ENCODE results near the gene P2RY1. TPM values are rescaled to one million over a fixed set of nuclear protein-coding genes. Genes with fewer than 3 reads are reported as not detected.
"Not testable (repeated sequence)": the region's sequence is repeated elsewhere in the genome, so short reads cannot be mapped to it uniquely, and the experiment has no call there.

Gene P2RY1
- total RNA-seq, 1 donor, result 7.8 TPM

- peak in 2 of 3 donors; percentile 15 to 39 for DNase-seq (ENCODE audit: low read depth in 2 of 3, low spot score in 2 of 3)
These were observed 721 bp downstream of the P2RY1 start for GRCh38 chr3:152835601-152836102.

GRCh38 chr3:152836269-152836668 is 1.3 kb downstream of the P2RY1 start:
- no peak for DNase-seq (ENCODE audit: low read depth in 2 of 3, low spot score in 2 of 3)

- no peak for DNase-seq (ENCODE audit: low read depth in 2 of 3, low spot score in 2 of 3)
These were observed 4.6 kb downstream of the P2RY1 start for GRCh38 chr3:152839511-152839910.

GRCh38 chr3:152841131-152841530 is 6.2 kb downstream of the P2RY1 start:
- no peak for DNase-seq (ENCODE audit: low read depth in 2 of 3, low spot score in 2 of 3)

GRCh38 chr3:152842413-152842812 is 7.5 kb downstream of the P2RY1 start:
- DNase-seq (ENCODE audit: low read depth in 2 of 3, low spot score in 2 of 3), result no peak

GRCh38 chr3:152843955-152844354 is 9.0 kb downstream of the P2RY1 start:
- no peak for DNase-seq (ENCODE audit: low read depth in 2 of 3, low spot score in 2 of 3)

GRCh38 chr3:152846572-152847202 is 11.8 kb downstream of the P2RY1 start:
- DNase-seq (ENCODE audit: low read depth in 2 of 3, low spot score in 2 of 3), result not testable (repeated sequence)

- not testable (repeated sequence) for DNase-seq (ENCODE audit: low read depth in 2 of 3, low spot score in 2 of 3)
These were observed 12.7 kb downstream of the P2RY1 start for GRCh38 chr3:152847599-152847998.

- no peak for DNase-seq (ENCODE audit: low read depth in 2 of 3, low spot score in 2 of 3)
These were observed 15.2 kb downstream of the P2RY1 start for GRCh38 chr3:152849996-152850578.

GRCh38 chr3:152853196-152853595 is 18.3 kb downstream of the P2RY1 start:
- no peak for DNase-seq (ENCODE audit: low read depth in 2 of 3, low spot score in 2 of 3)

- DNase-seq (ENCODE audit: low read depth in 2 of 3, low spot score in 2 of 3), result no peak
These were observed 22.2 kb downstream of the P2RY1 start for GRCh38 chr3:152857082-152857481.

- DNase-seq (ENCODE audit: low read depth in 2 of 3, low spot score in 2 of 3), result no peak
These were observed 23.4 kb downstream of the P2RY1 start for GRCh38 chr3:152858170-152858800.

- no peak for DNase-seq (ENCODE audit: low read depth in 2 of 3, low spot score in 2 of 3)
These were observed 25.8 kb downstream of the P2RY1 start for GRCh38 chr3:152860736-152861135.

- peak in 1 of 3 donors; percentile 14 for DNase-seq (ENCODE audit: low read depth in 2 of 3, low spot score in 2 of 3)
These were observed 30.8 kb downstream of the P2RY1 start for GRCh38 chr3:152865668-152866245.

GRCh38 chr3:152870027-152870426 is 35.1 kb downstream of the P2RY1 start:
- DNase-seq (ENCODE audit: low read depth in 2 of 3, low spot score in 2 of 3), result peak in 1 of 3 donors; percentile 7

- DNase-seq (ENCODE audit: low read depth in 2 of 3, low spot score in 2 of 3), result not testable (repeated sequence)
These were observed 38.4 kb downstream of the P2RY1 start for GRCh38 chr3:152873314-152873713.

- DNase-seq (ENCODE audit: low read depth in 2 of 3, low spot score in 2 of 3), result no peak
These were observed 40.2 kb downstream of the P2RY1 start for GRCh38 chr3:152874896-152875749.

- no peak for DNase-seq (ENCODE audit: low read depth in 2 of 3, low spot score in 2 of 3)
These were observed 44.3 kb downstream of the P2RY1 start for GRCh38 chr3:152879130-152879789.

- no peak for DNase-seq (ENCODE audit: low read depth in 2 of 3, low spot score in 2 of 3)
These were observed 44.9 kb downstream of the P2RY1 start for GRCh38 chr3:152879790-152880174.

GRCh38 chr3:152885076-152885475 is 50.1 kb downstream of the P2RY1 start:
- DNase-seq (ENCODE audit: low read depth in 2 of 3, low spot score in 2 of 3), result peak in 2 of 3 donors; percentile 9 to 70

Measured in hematopoietic multipotent progenitor cell (in vitro differentiated cells).